ENCODE measurements around the gene TMEM120B. TPM values are rescaled to one million over a fixed set of nuclear protein-coding genes. Genes with fewer than 3 reads are reported as not detected.
A peak's percentile ranks its signal among the peaks of the same experiment; 100 is the strongest.

Gene TMEM120B
- total RNA-seq, 4 donors from 2014 or later, result 5.9 to 11.2 (median 6.4) TPM

- Histone ChIP-seq H3K36me3 (no peaks in the 10 kb centered on the region), H3K27ac (no peak overlapping the region), H3K9me3 (no peaks in the 10 kb centered on the region), H3K4me3 (no peak overlapping the region), H3K4me1 (peaks cover 21 to 35% of the 10 kb centered on the region in 2 donors), H3K27me3 (no peaks in the 10 kb centered on the region)
- DNase-seq (no peak), ATAC-seq (no peak)
- in situ Hi-C loops (cut with MboI; ENCODE audit: low sequenced_read_pairs in 4 of 4) (loop anchor here (5.0 to 10.0 kb wide), 3 partner anchors 65 to 77 kb away; no protein-coding TSS in a partner anchor), intact Hi-C loops (cut with DNase I; ENCODE audit: low total_unique reads) (loop anchor here (1.0 kb wide), 1 partner anchor 14 kb away; no protein-coding TSS in a partner anchor)
- TF ChIP-seq, protein P1, sequence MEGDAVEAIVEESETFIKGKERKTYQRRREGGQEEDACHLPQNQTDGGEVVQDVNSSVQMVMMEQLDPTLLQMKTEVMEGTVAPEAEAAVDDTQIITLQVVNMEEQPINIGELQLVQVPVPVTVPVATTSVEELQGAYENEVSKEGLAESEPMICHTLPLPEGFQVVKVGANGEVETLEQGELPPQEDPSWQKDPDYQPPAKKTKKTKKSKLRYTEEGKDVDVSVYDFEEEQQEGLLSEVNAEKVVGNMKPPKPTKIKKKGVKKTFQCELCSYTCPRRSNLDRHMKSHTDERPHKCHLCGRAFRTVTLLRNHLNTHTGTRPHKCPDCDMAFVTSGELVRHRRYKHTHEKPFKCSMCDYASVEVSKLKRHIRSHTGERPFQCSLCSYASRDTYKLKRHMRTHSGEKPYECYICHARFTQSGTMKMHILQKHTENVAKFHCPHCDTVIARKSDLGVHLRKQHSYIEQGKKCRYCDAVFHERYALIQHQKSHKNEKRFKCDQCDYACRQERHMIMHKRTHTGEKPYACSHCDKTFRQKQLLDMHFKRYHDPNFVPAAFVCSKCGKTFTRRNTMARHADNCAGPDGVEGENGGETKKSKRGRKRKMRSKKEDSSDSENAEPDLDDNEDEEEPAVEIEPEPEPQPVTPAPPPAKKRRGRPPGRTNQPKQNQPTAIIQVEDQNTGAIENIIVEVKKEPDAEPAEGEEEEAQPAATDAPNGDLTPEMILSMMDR (IDR thresholded peaks at IDR 0.05 in 4 of 5, conservative IDR thresholded peaks at IDR 0.05 in 1 of 5), result no peak
- no peak for TF ChIP-seq POLR2A (IDR thresholded peaks at IDR 0.05)
Observed at GRCh38 chr12:121769297-121769830, 56.8 kb downstream of the TMEM120B start.

GRCh38 chr12:121769831-121770301 lies 57.3 kb downstream of the TMEM120B start:
- Histone ChIP-seq H3K27ac (no peak overlapping the region), H3K27me3 (no peaks in the 10 kb centered on the region), H3K36me3 (no peaks in the 10 kb centered on the region), H3K9me3 (no peaks in the 10 kb centered on the region), H3K4me1 (peaks cover 21 to 35% of the 10 kb centered on the region in 2 donors), H3K4me3 (no peak overlapping the region)
- intact Hi-C loops (cut with DNase I; ENCODE audit: low total_unique reads), result loop anchor here (1.0 kb wide), 1 partner anchor 15 kb away; no protein-coding TSS in a partner anchor
- no peak for ATAC-seq
- no peak for TF ChIP-seq POLR2A (IDR thresholded peaks at IDR 0.05)
- TF ChIP-seq, protein P1 (IDR thresholded peaks at IDR 0.05 in 4 of 5, conservative IDR thresholded peaks at IDR 0.05 in 1 of 5), result no peak
- in situ Hi-C loops (cut with MboI; ENCODE audit: low sequenced_read_pairs in 4 of 4), result loop anchor here (5.0 to 10.0 kb wide), 3 partner anchors 65 to 78 kb away; no protein-coding TSS in a partner anchor
- no peak for DNase-seq

DNA sequence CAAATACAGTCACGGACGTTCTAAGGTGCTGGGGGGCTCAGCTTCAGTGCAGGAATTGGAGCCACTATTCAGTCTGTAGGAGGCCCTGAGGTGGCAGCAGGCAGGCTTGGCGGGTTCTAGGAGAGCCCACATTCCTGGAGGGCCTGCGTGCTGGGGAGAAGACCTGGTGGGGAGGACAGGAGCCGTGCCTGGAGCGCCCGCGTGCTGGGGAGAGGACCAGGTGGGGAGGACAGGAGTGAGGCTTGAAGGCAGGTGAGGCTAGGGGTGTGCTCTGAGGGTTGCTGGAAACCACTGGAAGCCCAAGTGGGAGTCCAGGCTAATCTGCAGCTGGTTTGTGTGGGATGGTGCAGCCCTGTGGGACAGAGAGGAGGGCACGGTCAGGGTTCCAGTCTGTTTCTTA lies 57.8 kb downstream of the TMEM120B start:
- Histone ChIP-seq H3K9me3 (no peaks in the 10 kb centered on the region), H3K36me3 (no peaks in the 10 kb centered on the region), H3K27ac (no peak overlapping the region), H3K4me1 (peaks cover 21 to 35% of the 10 kb centered on the region in 2 donors), H3K4me3 (no peak overlapping the region), H3K27me3 (no peaks in the 10 kb centered on the region)
- ATAC-seq (no peak), DNase-seq (no peak)
- in situ Hi-C loops (cut with MboI; ENCODE audit: low sequenced_read_pairs in 4 of 4), result no loop called here
- intact Hi-C loops (cut with DNase I; ENCODE audit: low total_unique reads), result no loop called here
- no peak for TF ChIP-seq POLR2A (IDR thresholded peaks at IDR 0.05)
- TF ChIP-seq, protein P1 (IDR thresholded peaks at IDR 0.05 in 4 of 5, conservative IDR thresholded peaks at IDR 0.05 in 1 of 5), result no peak

- DNase-seq (no peak), ATAC-seq (no peak)
- H3K36me3 ChIP-seq, result no peaks in the 10 kb centered on the region
- peaks cover 21 to 35% of the 10 kb centered on the region in 2 donors for H3K4me1 ChIP-seq
- in situ Hi-C loops (cut with MboI; ENCODE audit: low sequenced_read_pairs in 4 of 4), result no loop called here
- no peak for TF ChIP-seq POLR2A (IDR thresholded peaks at IDR 0.05)
- TF ChIP-seq, protein P1 (IDR thresholded peaks at IDR 0.05 in 4 of 5, conservative IDR thresholded peaks at IDR 0.05 in 1 of 5), result no peak
- intact Hi-C loops (cut with DNase I; ENCODE audit: low total_unique reads), result no loop called here
- no peaks in the 10 kb centered on the region for H3K27me3 ChIP-seq
- peak overlapping the region in 2 of 4 donors; percentile 7 to 75 for H3K27ac ChIP-seq
- no peak overlapping the region for H3K4me3 ChIP-seq
- no peaks in the 10 kb centered on the region for H3K9me3 ChIP-seq
Observed at GRCh38 chr12:121770813-121771625, 58.5 kb downstream of the TMEM120B start.

All from gastrocnemius medialis (tissue), 4 donors.